Right lobe of liver (tissue), 6 donors: ENCODE data around the gene CARHSP1. TPM values are rescaled to one million over a fixed set of nuclear protein-coding genes. Genes with fewer than 3 reads are reported as not detected.

Source experiments
- ATAC-seq, 4 donors: fragments of 200-7000 bp; cut with Tn5 transposase; one replicate each; pipeline ENCODE4 v1.9.1; 2020; ENCODE audit warnings: mild to moderate bottlenecking in 4 of 4, moderate library complexity in 4 of 4
- DNase-seq, 3 donors: peaks; one replicate each; pipeline ENCODE4 v3.0.0-alpha.2; 2020
- H3K27ac ChIP-seq, 3 donors: fragments of 200-600 bp; one replicate each; pipeline ENCODE4 v1.8.0; 2022
- H3K27me3 ChIP-seq, 2 donors: fragments of 200-600 bp; one replicate each; pipeline ENCODE4 v1.8.0; 2022
- H3K36me3 ChIP-seq, 4 donors: fragments of 200-600 bp; sonication (generic) in 1 of 4; one replicate each; pipeline versions ENCODE4 v1.5.1 to v1.8.0; 2017 to 2022; ENCODE audit warnings: control low read depth in 1 of 4
- H3K4me1 ChIP-seq, 4 donors: fragments of 200-600 bp; sonication (generic) in 1 of 4; one replicate each; pipeline versions ENCODE4 v1.5.1 to v1.8.0; 2017 to 2022; ENCODE audit warnings: control low read depth in 1 of 4
- H3K4me3 ChIP-seq, 3 donors: fragments of 200-600 bp; one replicate each; pipeline ENCODE4 v1.8.0; 2022
- H3K9me3 ChIP-seq, 4 donors: fragments of 200-600 bp; sonication (generic) in 1 of 4; one replicate each; pipeline versions ENCODE4 v1.5.1 to v1.8.0; 2017 to 2022; ENCODE audit warnings: control low read depth in 1 of 4
- POLR2A ChIP-seq: fragments of 450-650 bp; IDR thresholded peaks from one replicate; pipeline ENCODE4 v1.6.1; 2017; ENCODE audit warnings: antibody characterized with exemption, mild to moderate bottlenecking
- WGBS: methylation state at CpG from one replicate; pipeline ENCODE4 v1.1.6; 2018; ENCODE audit warnings: low coverage, low lambda C conversion rate; ENCODE audit not compliant: insufficient coverage; ENCODE audit errors: missing lambda C conversion rate; 5-methylcytosine and 5-hydroxymethylcytosine counted together
- intact Hi-C, 2 donors: fragments of 100-400 bp; cut with DNase I; formaldehyde crosslinking; loops; one replicate each; pipeline versions ENCODE4 v1.11.2 to v1.14.1; 2022
- total RNA-seq, 6 experiments: library from RNA; depleted of rRNA in 2 of 6; stranded (reverse); fragments of >200 nt in 2 of 6; fragmentation: NEBNext Ultra II Directional in 3 of 6; extraction: Animal tissue kit (Norgen Biotek cat#: 25700) in 3 of 6; gene quantifications; one replicate each; pipeline versions ENCODE4 v1.1.0 to v1.2.4, GENCODE V29; 2016 to 2023
- TF ChIP-seq, protein P1 (sequence below), 4 donors: fragments of 200-600 bp in 3 of 4; fragments of 450-650 bp in 1 of 4; IDR thresholded peaks; one replicate each; pipeline versions ENCODE4 v1.5.1 to v1.8.0; 2016 to 2022; ENCODE audit warnings: antibody characterized with exemption in 4 of 4, mild to moderate bottlenecking in 2 of 4
- donor health status: DM: no; HTN: yes; CAD: no.
- donor health status: DM: no; HTN: no; CAD: no.
- donor health status: DM: no; HTN: no; CAD: no.
- donor health status: DM: no; HTN: yes; CAD: no.
- donor health status: DM: no; HTN: yes; CAD: no.

CARHSP1 gene
- total RNA-seq, 6 experiments from 2014 or later = 61.5 to 132 (median 73.1) TPM

DNA sequence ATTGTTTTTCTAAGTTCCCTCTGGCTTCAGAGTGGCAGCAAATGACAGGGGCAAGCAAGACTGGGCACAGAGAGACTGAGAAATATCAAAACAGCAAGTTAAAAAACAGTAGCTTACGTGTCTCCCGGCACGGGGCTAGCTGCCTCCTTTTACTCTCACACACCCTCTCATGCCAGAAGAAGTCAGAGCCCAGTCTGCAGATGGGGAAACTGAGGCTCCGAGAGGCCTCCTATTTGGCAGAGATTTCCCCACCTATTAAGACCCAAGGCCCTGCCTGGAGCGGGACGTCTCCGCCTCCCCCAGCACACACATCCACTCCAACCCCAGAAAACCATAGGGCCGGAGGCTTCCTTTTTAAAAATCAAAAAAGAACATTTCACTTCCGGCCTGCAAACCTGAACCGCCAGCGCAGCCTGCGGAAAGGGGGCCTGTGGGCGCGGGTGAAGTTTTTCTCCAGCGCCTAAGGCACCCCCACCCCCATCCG lies 832 bp downstream of the CARHSP1 start:
- DNase-seq = no peak
- TF ChIP-seq POLR2A = no peak
- TF ChIP-seq, protein P1, sequence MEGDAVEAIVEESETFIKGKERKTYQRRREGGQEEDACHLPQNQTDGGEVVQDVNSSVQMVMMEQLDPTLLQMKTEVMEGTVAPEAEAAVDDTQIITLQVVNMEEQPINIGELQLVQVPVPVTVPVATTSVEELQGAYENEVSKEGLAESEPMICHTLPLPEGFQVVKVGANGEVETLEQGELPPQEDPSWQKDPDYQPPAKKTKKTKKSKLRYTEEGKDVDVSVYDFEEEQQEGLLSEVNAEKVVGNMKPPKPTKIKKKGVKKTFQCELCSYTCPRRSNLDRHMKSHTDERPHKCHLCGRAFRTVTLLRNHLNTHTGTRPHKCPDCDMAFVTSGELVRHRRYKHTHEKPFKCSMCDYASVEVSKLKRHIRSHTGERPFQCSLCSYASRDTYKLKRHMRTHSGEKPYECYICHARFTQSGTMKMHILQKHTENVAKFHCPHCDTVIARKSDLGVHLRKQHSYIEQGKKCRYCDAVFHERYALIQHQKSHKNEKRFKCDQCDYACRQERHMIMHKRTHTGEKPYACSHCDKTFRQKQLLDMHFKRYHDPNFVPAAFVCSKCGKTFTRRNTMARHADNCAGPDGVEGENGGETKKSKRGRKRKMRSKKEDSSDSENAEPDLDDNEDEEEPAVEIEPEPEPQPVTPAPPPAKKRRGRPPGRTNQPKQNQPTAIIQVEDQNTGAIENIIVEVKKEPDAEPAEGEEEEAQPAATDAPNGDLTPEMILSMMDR (IDR thresholded peaks at IDR 0.05) = no peak
- Histone ChIP-seq H3K4me3 (peak overlapping the region; percentile 88 to 99 (median 92)), H3K27ac (peak overlapping the region; percentile 78 to 89 (median 89)), H3K36me3 (no peaks in the 10 kb centered on the region), H3K27me3 (no peaks in the 10 kb centered on the region), H3K4me1 (peaks cover 0 to 52% (median 25%) of the 10 kb centered on the region in 4 donors), H3K9me3 (no peaks in the 10 kb centered on the region)
- 0% methylated on average over 7 of the region's 16 CpGs for WGBS
- intact Hi-C loops = loop anchor here in 1 of 2 donors (10.0 kb wide), 1 partner anchor 63 kb away; no protein-coding TSS in a partner anchor
- no peak for ATAC-seq

DNA sequence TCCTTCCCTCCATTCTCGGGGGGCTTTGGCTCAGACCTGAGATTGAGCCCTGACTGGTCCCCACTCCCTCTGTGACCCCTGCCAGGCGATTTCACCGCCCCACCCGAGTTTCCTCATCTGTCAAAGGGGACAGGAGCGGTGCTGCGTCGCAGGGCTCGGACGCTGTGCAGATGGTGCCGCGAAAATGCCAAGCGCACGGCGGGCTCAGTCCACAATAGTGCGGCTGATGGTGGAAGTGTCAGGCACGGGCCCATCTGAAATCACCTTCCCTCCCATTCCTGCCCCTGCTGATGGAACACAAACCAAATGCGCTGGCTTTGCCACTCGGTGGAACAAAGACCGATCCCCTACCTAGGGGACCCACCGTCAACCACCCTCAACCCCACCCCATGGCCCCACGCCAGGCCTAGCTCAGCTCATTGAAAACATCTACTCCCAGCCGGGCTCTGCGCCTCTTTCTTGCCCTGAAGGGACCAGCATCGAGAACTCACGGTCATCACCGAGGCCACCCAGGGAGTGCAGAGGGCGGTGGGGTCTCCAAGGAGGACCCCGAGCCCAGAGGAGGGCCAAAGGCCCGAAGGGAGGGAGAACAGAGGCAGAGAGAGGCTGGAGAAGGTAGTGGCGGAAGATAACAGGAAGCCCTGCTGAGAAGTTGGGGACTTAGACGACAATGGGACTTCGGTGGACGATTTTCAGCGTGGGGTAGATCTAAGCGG lies 1.4 kb downstream of the CARHSP1 start:
- Histone ChIP-seq H3K36me3 (no peaks in the 10 kb centered on the region), H3K27ac (peak overlapping the region; percentile 78 to 89 (median 89)), H3K9me3 (no peaks in the 10 kb centered on the region), H3K4me3 (peak overlapping the region; percentile 88 to 99 (median 92)), H3K27me3 (no peaks in the 10 kb centered on the region), H3K4me1 (peaks cover 0 to 55% (median 27%) of the 10 kb centered on the region in 4 donors)
- intact Hi-C loops = loop anchor here in 1 of 2 donors (10.0 kb wide), 1 partner anchor 63 kb away; no protein-coding TSS in a partner anchor
- DNase-seq (peak; percentile 70 to 74 (median 74)), ATAC-seq (no peak)
- TF ChIP-seq POLR2A = no peak
- TF ChIP-seq, protein P1 (IDR thresholded peaks at IDR 0.05) = no peak
- WGBS = under 1% methylated on average over 25 of the region's 35 CpGs

DNA sequence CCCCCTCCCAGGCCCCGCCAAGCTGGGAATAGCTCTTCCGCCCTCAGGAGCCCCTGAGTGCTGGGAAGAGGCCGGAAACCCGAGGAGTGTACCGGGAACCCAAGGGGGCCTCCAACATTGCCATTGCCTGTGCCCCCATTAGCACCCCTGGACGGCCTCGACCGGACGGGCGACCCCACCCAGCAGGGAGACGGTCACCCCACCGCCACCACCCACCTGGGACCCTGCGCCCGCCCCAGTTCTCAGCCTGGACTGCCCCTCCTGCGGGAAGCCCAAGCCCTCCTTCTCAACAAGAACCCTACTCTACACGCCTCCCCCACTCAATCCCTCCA lies 2.0 kb downstream of the CARHSP1 start:
- TF ChIP-seq POLR2A = no peak
- TF ChIP-seq, protein P1 (IDR thresholded peaks at IDR 0.05) = no peak
- no peaks in the 10 kb centered on the region for H3K27me3 ChIP-seq
- intact Hi-C loops = loop anchor here in 1 of 2 donors (10.0 kb wide), 1 partner anchor 62 kb away; no protein-coding TSS in a partner anchor
- WGBS = 0% methylated on average over 1 of the region's 16 CpGs
- no peak for ATAC-seq
- peak overlapping the region; percentile 88 to 99 (median 92) for H3K4me3 ChIP-seq
- peaks cover 0 to 56% (median 28%) of the 10 kb centered on the region in 4 donors for H3K4me1 ChIP-seq
- peak overlapping the region; percentile 78 to 89 (median 89) for H3K27ac ChIP-seq
- H3K36me3 ChIP-seq = no peaks in the 10 kb centered on the region
- DNase-seq = peak in 1 of 3 donors; percentile 48
- no peaks in the 10 kb centered on the region for H3K9me3 ChIP-seq

DNA sequence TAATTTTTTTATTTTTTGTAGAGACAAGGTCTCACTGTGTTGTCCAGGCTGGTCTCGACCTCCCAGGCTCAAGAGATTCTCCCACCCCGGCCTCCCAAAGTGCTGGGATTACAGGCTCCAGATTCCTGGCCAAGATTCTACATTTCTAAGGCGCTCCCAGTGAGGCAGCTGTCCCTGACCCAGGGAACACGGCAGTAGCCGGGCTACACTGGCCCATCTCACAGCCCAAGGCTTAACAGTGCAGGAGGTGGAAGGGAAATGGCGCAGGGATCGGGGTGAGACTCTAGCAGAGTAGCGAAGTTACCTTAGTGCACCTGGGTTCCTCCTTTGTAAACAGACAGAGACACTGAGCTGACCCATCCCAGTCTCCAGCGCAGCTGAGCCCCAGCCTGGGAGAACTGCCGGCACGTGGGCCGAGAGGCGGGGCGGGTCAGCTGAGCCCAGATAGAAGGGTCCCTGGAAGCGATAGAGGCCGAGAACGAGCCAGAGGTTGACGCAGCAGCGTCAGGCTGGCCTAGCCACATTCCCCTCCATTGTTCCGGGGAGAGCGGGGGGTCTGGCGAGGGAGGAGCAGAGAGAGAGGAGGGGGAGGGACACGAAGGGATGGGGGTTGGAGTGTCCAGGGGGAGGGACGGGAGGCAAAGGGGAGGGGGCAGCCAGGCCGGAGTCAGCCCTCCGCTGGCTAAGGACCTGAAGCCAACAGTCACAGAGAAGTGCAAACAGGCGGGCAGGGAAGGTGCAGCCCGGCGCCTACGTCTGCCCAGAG lies 2.5 kb downstream of the CARHSP1 start:
- 13% methylated on average over 17 of the region's 30 CpGs for WGBS
- TF ChIP-seq, protein P1 (IDR thresholded peaks at IDR 0.05) = no peak
- TF ChIP-seq POLR2A = no peak
- peak overlapping the region; percentile 88 to 99 (median 92) for H3K4me3 ChIP-seq
- DNase-seq (peak; percentile 72 to 76 (median 74)), ATAC-seq (peak; percentile 2 to 11 (median 6))
- H3K36me3 ChIP-seq = no peaks in the 10 kb centered on the region
- H3K4me1 ChIP-seq = peaks cover 0 to 62% (median 29%) of the 10 kb centered on the region in 4 donors
- H3K27ac ChIP-seq = peak overlapping the region; percentile 78 to 89 (median 89)
- no peaks in the 10 kb centered on the region for H3K9me3 ChIP-seq
- no peaks in the 10 kb centered on the region for H3K27me3 ChIP-seq
- intact Hi-C loops = loop anchor here in 1 of 2 donors (10.0 kb wide), 1 partner anchor 62 kb away; no protein-coding TSS in a partner anchor
